Small intestine (tissue), 7 donors: ENCODE measurements around the gene KLHL8. TPM values are rescaled to one million over a fixed set of nuclear protein-coding genes. Genes with fewer than 3 reads are reported as not detected.
A peak's percentile ranks its signal among the peaks of the same experiment; 100 is the strongest.

ENCODE experiments used
- DNase-seq, 2 donors: peaks; one replicate each; pipeline versions ENCODE4 v3.0.0 to v3.0.0-alpha.2; 2013
- FAIRE-seq: peaks from 2 replicates; lab custom pipeline; 2012; peaks lifted over from hg19 to GRCh38; lab: Jason Lieb, UNC
- H3K27ac ChIP-seq, 3 donors: one replicate each; pipeline ENCODE4 v1.5.1; 2013; ENCODE audit warnings: low read length in 2 of 3, mild to moderate bottlenecking in 2 of 3, control low read depth in 1 of 3, inconsistent platforms in 1 of 3, low read depth in 1 of 3, moderate library complexity in 1 of 3
- H3K27me3 ChIP-seq, 3 donors: one replicate each; pipeline ENCODE4 v1.6.1; 2013; ENCODE audit warnings: low read length in 3 of 3, inconsistent platforms in 1 of 3; ENCODE audit not compliant: control insufficient read depth in 3 of 3, insufficient read depth in 3 of 3
- H3K36me3 ChIP-seq, 3 donors: one replicate each; pipeline ENCODE4 v1.6.1; 2013; ENCODE audit warnings: low read length in 3 of 3, inconsistent platforms in 1 of 3, low read depth in 1 of 3, mild to moderate bottlenecking in 1 of 3, moderate library complexity in 1 of 3; ENCODE audit not compliant: control insufficient read depth in 3 of 3, insufficient read depth in 2 of 3
- H3K4me1 ChIP-seq, 3 donors: one replicate each; pipeline ENCODE4 v1.6.1; 2013; ENCODE audit warnings: low read length in 2 of 3, inconsistent platforms in 1 of 3, low read depth in 1 of 3, mild to moderate bottlenecking in 1 of 3, moderate library complexity in 1 of 3; ENCODE audit not compliant: control insufficient read depth in 3 of 3, insufficient read depth in 2 of 3
- H3K4me3 ChIP-seq, 3 donors: one replicate each; pipeline ENCODE4 v1.5.1; 2013; ENCODE audit warnings: low read length in 3 of 3, control low read depth in 1 of 3, inconsistent platforms in 1 of 3, low read depth in 1 of 3, mild to moderate bottlenecking in 1 of 3, moderate library complexity in 1 of 3
- H3K9me3 ChIP-seq, 2 donors: one replicate each; pipeline ENCODE4 v1.6.1; 2013; ENCODE audit warnings: low read depth in 1 of 2, low read length in 1 of 2; ENCODE audit not compliant: control insufficient read depth in 2 of 2, insufficient read depth in 1 of 2
- WGBS, 3 donors: extraction: QIAGEN DNeasy Blood & Tissue Kit; methylation state at CpG; one replicate each; pipeline ENCODE4 v1.1.7; 2013; 5-methylcytosine and 5-hydroxymethylcytosine counted together
- polyA plus RNA-seq, 4 donors: library from polyadenylated mRNA; stranded (reverse) in 3 of 4; unstranded in 1 of 4; fragments of 200-250 nt in 3 of 4; fragments of 120-200 nt in 1 of 4; gene quantifications; one replicate each; pipeline versions ENCODE4 v1.2.1 to v1.2.3, GENCODE V29; 2013
- donor health status: healthy with polysubstance abuse.
- donor health status: control.
- donor health status: control.
- donor health status: Bipolar disorder and iron deficiency.
- donor health status: healthy.

Gene KLHL8
- polyA plus RNA-seq, 4 donors: 5.4 to 19.5 (median 7.1) TPM

DNA sequence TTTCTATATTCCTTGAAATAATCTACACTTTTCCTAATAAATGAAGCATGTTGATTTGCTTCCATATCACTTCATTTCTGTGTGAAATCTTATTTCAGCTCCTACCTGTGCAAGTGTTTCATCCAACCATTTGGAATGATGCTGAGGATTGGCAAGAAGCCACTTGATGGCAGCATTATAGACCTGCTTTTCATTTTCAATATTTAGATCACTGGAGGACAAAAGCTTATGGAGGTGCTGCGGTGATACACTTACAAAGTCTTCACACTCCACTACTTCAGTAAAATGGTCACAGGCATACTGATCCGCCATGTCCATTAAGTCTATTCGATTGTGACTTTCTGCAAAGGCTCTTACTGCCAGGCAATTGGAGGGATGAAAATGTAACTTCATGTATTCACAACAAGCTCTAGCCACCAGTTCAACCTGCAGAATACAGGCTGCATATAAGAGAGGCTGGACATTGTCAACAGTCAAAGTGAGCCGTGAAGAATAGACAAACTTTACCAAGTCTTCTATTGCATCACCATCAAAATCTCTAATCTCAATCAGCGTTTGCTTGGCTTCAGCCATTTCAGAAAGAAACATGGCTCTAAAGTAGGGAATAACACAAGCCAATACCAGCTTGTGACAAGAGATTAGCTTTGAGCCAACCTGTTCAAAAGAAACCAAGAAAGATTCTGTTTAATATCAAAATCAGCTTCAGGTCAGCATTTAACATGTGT lies 35.1 kb downstream of the KLHL8 start:
- 94 to 97% (median 95%) methylated on average over 5 of the region's 5 CpGs for WGBS, 3 donors
- FAIRE-seq (no peak), DNase-seq (no peak)
- Histone ChIP-seq H3K4me1 (no peaks in the 10 kb centered on the region), H3K36me3 (peaks cover 0 to 10% (median 0%) of the 10 kb centered on the region in 3 donors), H3K27me3 (no peaks in the 10 kb centered on the region), H3K4me3 (no peak overlapping the region), H3K27ac (no peak overlapping the region), H3K9me3 (no peaks in the 10 kb centered on the region)

DNA sequence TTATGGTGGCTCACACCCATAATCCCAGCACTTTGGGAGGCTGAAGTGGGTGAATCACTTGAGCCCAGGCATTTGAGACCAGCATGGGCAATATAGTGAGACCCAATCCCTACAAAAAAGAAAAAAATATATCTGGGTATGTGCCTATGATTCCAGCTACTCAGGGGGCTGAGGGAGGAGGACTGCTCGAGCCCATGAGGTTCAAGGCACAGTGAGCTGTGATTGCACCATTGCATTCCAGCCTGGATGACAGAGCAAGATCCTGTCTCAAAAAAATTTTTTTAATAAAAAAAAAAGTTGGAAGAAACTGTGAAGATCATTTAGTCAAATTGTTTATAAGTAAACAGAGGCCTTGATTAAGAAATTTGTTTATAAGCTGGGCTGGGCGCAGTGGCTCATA lies 39.7 kb downstream of the KLHL8 start:
- WGBS, 3 donors: 92 to 98% (median 98%) methylated on average over 2 of the region's 2 CpGs
- H3K27me3 ChIP-seq: no peaks in the 10 kb centered on the region
- FAIRE-seq (no peak), DNase-seq (no peak)
- H3K4me3 ChIP-seq: no peak overlapping the region
- no peak overlapping the region for H3K27ac ChIP-seq
- H3K36me3 ChIP-seq: peaks cover 0 to 18% (median 0%) of the 10 kb centered on the region in 3 donors
- no peaks in the 10 kb centered on the region for H3K9me3 ChIP-seq
- H3K4me1 ChIP-seq: no peaks in the 10 kb centered on the region

- H3K9me3 ChIP-seq: no peaks in the 10 kb centered on the region
- H3K27me3 ChIP-seq: no peaks in the 10 kb centered on the region
- H3K27ac ChIP-seq: no peak overlapping the region
- FAIRE-seq (no peak), DNase-seq (no peak)
- H3K36me3 ChIP-seq: peaks cover 0 to 18% (median 0%) of the 10 kb centered on the region in 3 donors
- H3K4me1 ChIP-seq: no peaks in the 10 kb centered on the region
- WGBS, 3 donors: 52 to 64% (median 61%) methylated on average over 1 of the region's 1 CpG
- H3K4me3 ChIP-seq: no peak overlapping the region
These were observed 40.7 kb downstream of the KLHL8 start for GRCh38 chr4:87179751-87180150.

GRCh38 chr4:87174672-87175071 lies 45.7 kb downstream of the KLHL8 start:
- no peaks in the 10 kb centered on the region for H3K4me1 ChIP-seq
- no peaks in the 10 kb centered on the region for H3K9me3 ChIP-seq
- no peak overlapping the region for H3K4me3 ChIP-seq
- no peak for FAIRE-seq
- no peaks in the 10 kb centered on the region for H3K27me3 ChIP-seq
- no peak overlapping the region for H3K27ac ChIP-seq
- WGBS, 3 donors: 66 to 87% (median 86%) methylated on average over 2 of the region's 2 CpGs
- H3K36me3 ChIP-seq: peaks cover 0 to 8% (median 0%) of the 10 kb centered on the region in 3 donors
- no peak for DNase-seq

DNA sequence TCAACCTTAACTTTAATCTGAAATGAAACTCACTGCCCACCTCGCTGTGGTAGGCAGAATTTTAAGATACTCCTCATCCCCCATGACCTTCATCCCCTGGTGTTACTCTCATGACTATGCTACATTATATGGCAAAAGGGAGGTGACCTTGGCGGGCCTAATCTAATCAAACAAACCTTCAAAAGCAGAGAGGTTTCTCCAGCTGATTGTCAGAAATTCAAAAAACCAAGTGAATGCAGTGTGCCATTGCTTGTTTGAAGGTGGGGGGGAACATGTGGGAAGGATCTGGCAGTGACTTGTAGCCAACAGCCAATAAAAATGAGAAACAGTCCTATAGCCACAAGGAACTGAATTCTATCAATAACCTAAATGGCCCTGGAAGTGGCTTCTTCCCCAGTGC lies 48.5 kb downstream of the KLHL8 start:
- FAIRE-seq: no peak

DNA sequence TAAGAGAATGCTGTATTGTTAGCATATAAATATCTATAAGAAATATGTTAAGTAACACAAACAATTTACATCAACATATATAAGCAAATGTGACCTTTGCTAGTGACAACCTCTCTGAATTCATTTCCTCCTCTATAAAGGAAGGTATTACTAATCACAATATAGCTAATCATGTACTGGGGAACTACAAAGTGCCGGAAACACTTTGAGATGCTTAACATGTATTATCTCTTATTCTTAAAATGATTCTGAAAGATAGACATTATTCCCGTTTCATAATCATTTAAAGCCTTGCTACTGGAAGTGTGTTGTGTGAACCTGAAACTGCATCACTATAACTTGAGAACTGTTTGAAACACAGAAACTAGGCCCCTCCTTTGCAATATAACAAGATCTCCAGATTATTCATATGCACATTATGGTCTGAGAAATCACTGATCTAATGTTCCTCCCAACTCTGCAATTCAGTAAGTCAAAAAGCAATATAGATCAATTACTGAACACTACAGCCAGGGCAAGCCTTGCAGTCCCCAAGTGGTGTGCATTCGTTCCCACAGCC lies 54.0 kb downstream of the KLHL8 start:
- WGBS, 3 donors: 62 to 81% (median 67%) methylated on average over 3 of the region's 3 CpGs
- Histone ChIP-seq H3K27me3 (no peaks in the 10 kb centered on the region), H3K4me3 (no peak overlapping the region), H3K27ac (peak overlapping the region in 2 of 3 donors; percentile 47 to 74), H3K36me3 (peaks cover 4 to 23% (median 5%) of the 10 kb centered on the region in 3 donors), H3K9me3 (no peaks in the 10 kb centered on the region), H3K4me1 (peaks cover 0 to 5% (median 0%) of the 10 kb centered on the region in 3 donors)
- peak in 1 of 2 donors; percentile 42 for DNase-seq
- no peak for FAIRE-seq

More for the DNA sequence above, 48.5 kb downstream of the KLHL8 start:
- no peak overlapping the region for H3K27ac ChIP-seq
- H3K27me3 ChIP-seq: no peaks in the 10 kb centered on the region
- no peak overlapping the region for H3K4me3 ChIP-seq
- no peak for DNase-seq
- H3K9me3 ChIP-seq: no peaks in the 10 kb centered on the region
- 94 to 97% (median 96%) methylated on average over 2 of the region's 2 CpGs for WGBS, 3 donors
- peaks cover 0 to 3% (median 0%) of the 10 kb centered on the region in 3 donors for H3K4me1 ChIP-seq
- H3K36me3 ChIP-seq: peaks cover 3 to 16% (median 4%) of the 10 kb centered on the region in 3 donors

- FAIRE-seq: no peak
- H3K27ac ChIP-seq: peak overlapping the region in 1 of 3 donors; percentile 47
- WGBS, 3 donors: 53 to 85% (median 59%) methylated on average over 1 of the region's 1 CpG
These were observed 54.5 kb downstream of the KLHL8 start for GRCh38 chr4:87165892-87166291.

DNA sequence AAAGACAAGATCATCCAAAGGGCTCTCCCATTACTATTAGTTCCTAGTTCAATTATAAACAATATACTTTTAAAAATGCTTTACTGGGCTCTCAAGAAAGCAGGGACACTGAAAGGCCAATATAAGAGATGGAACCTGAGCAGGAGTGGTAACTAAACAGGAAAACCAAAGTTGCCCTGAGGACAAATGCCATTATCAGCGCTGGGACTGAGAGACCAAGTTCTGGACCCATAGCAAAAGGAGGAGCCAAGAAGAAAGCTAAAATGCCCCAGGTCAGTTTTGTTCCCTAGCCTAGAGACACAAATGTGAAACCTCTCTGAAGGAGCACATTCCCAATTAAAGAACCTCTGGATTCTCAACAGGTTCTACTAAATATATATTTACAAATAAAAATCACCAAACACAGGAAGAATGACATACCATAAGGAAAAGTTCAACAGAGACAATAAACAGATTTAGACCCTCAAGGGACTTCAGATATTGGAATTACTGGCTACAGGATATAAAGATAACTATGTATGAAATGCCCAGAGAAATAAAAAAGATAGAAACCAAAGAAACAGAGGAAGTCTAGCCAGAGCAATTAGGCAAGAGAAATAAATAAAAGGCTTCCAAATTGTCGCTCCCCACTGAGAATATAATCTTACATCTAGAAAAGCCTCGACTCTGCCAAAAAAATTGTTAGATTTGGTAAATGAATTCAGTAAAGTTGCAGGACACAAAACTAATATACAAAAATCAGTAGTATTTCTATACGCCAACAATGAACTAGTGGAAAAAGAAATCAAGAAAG lies 67.1 kb downstream of the KLHL8 start:
- no peaks in the 10 kb centered on the region for H3K9me3 ChIP-seq
- H3K36me3 ChIP-seq: no peaks in the 10 kb centered on the region
- no peaks in the 10 kb centered on the region for H3K27me3 ChIP-seq
- DNase-seq (no peak), FAIRE-seq (no peak)
- WGBS, 3 donors: 78 to 89% (median 88%) methylated on average over 4 of the region's 4 CpGs
- H3K4me3 ChIP-seq: no peak overlapping the region
- peaks cover 0 to 12% (median 0%) of the 10 kb centered on the region in 3 donors for H3K4me1 ChIP-seq
- H3K27ac ChIP-seq: no peak overlapping the region

More at GRCh38 chr4:87165892-87166291, 54.5 kb downstream of the KLHL8 start:
- DNase-seq: peak; percentile 85
- Histone ChIP-seq H3K36me3 (peaks cover 4 to 26% (median 5%) of the 10 kb centered on the region in 3 donors), H3K27me3 (no peaks in the 10 kb centered on the region), H3K4me1 (peaks cover 0 to 5% (median 0%) of the 10 kb centered on the region in 3 donors), H3K9me3 (no peaks in the 10 kb centered on the region), H3K4me3 (no peak overlapping the region)
